Measurements from ENCODE around the gene PDZD4.

- TF ChIP-seq CHD1 (IDR thresholded peaks at IDR 0.05; ENCODE audit: low read depth, low read length) (no peak), POLR2A (IDR thresholded peaks at IDR 0.05; ENCODE audit: low read depth, low read length) (no peak), MAFK (IDR thresholded peaks at IDR 0.05; ENCODE audit: low read depth, low read length) (no peak), NFE2L2 (IDR thresholded peaks at IDR 0.05; ENCODE audit: low read depth, low read length) (no peak), MXI1 (IDR thresholded peaks at IDR 0.05; ENCODE audit: borderline replicate concordance, low read depth, low read length) (no peak)
- TF ChIP-seq, protein P1, sequence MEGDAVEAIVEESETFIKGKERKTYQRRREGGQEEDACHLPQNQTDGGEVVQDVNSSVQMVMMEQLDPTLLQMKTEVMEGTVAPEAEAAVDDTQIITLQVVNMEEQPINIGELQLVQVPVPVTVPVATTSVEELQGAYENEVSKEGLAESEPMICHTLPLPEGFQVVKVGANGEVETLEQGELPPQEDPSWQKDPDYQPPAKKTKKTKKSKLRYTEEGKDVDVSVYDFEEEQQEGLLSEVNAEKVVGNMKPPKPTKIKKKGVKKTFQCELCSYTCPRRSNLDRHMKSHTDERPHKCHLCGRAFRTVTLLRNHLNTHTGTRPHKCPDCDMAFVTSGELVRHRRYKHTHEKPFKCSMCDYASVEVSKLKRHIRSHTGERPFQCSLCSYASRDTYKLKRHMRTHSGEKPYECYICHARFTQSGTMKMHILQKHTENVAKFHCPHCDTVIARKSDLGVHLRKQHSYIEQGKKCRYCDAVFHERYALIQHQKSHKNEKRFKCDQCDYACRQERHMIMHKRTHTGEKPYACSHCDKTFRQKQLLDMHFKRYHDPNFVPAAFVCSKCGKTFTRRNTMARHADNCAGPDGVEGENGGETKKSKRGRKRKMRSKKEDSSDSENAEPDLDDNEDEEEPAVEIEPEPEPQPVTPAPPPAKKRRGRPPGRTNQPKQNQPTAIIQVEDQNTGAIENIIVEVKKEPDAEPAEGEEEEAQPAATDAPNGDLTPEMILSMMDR (conservative IDR thresholded peaks at IDR 0.05; ENCODE audit: low read depth, low read length), result no peak
- TF ChIP-seq, protein P2, sequence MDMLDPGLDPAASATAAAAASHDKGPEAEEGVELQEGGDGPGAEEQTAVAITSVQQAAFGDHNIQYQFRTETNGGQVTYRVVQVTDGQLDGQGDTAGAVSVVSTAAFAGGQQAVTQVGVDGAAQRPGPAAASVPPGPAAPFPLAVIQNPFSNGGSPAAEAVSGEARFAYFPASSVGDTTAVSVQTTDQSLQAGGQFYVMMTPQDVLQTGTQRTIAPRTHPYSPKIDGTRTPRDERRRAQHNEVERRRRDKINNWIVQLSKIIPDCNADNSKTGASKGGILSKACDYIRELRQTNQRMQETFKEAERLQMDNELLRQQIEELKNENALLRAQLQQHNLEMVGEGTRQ (IDR thresholded peaks at IDR 0.05; ENCODE audit: low read depth, low read length), result no peak
Observed at GRCh38 chrX:153867671-153868070, 37.3 kb upstream of the PDZD4 start.

Measured in IMR-90 (cell line).